WTC11 (cell line): ENCODE results near the gene PDZD2. TPM values are rescaled to one million over a fixed set of nuclear protein-coding genes. Genes with fewer than 3 reads are reported as not detected.

Experiments used
- ATAC-seq: fragments of 200-7000 bp; cut with Tn5 transposase; 2 replicates; pipeline ENCODE4 v1.10.0; 2021; ENCODE audit warnings: mild to moderate bottlenecking, moderate library complexity
- CTCF ChIA-PET: fragments of 300-600 bp; sonication (Branson Sonifier 250); formaldehyde crosslinking; loops from one replicate; lab custom pipeline; 2021; ENCODE audit warnings: antibody characterized with exemption; lab: Charles Lee
- POLR2A ChIA-PET: fragments of 350-600 bp; sonication (Branson Sonifier 250); formaldehyde crosslinking; loops from one replicate; lab custom pipeline; 2021; ENCODE audit warnings: antibody characterized with exemption; lab: Charles Lee
- DNase-seq: peaks from one replicate; pipeline ENCODE4 v3.0.0; 2021; ENCODE audit warnings: low spot score
- H3K27ac Mint-ChIP-seq: 2 replicates; pipeline ENCODE4 v1.8.0; 2021; ENCODE audit warnings: mixed read lengths
- H3K27me3 Mint-ChIP-seq: 2 replicates; pipeline ENCODE4 v1.8.0; 2021; ENCODE audit warnings: low read depth, mild to moderate bottlenecking, moderate library complexity, mixed read lengths
- H3K36me3 Mint-ChIP-seq: 2 replicates; pipeline ENCODE4 v1.8.0; 2021; ENCODE audit warnings: mixed read lengths
- H3K4me1 Mint-ChIP-seq: 2 replicates; pipeline ENCODE4 v1.8.0; 2022; ENCODE audit warnings: mixed read lengths
- H3K4me3 Mint-ChIP-seq: 2 replicates; pipeline ENCODE4 v1.8.0; 2021; ENCODE audit warnings: mild to moderate bottlenecking, moderate library complexity, mixed read lengths
- H3K9me3 Mint-ChIP-seq: 2 replicates; pipeline ENCODE4 v1.8.0; 2021; ENCODE audit warnings: mixed read lengths
- E2F4 ChIP-seq: sonication (generic); formaldehyde crosslinking; IDR thresholded peaks from 2 replicates; pipeline ENCODE4 v1.8.1; 2022; ENCODE audit warnings: low read depth, mild to moderate bottlenecking, moderate library complexity, missing genetic modification reagents, borderline replicate concordance
- E2F5 ChIP-seq: sonication (generic); formaldehyde crosslinking; IDR thresholded peaks from 2 replicates; pipeline ENCODE4 v1.8.1; 2022; ENCODE audit warnings: mild to moderate bottlenecking, moderate library complexity, missing genetic modification reagents
- FOXJ3 ChIP-seq: sonication (generic); formaldehyde crosslinking; IDR thresholded peaks from 2 replicates; pipeline ENCODE4 v1.9.0; 2021; ENCODE audit warnings: missing genetic modification reagents, mild to moderate bottlenecking, borderline replicate concordance
- FOXK1 ChIP-seq: sonication (generic); formaldehyde crosslinking; IDR thresholded peaks from 2 replicates; pipeline ENCODE4 v1.8.0; 2022; ENCODE audit warnings: mild to moderate bottlenecking, moderate library complexity, missing genetic modification reagents
- GABPB1 ChIP-seq: sonication (generic); formaldehyde crosslinking; IDR thresholded peaks from 2 replicates; pipeline ENCODE4 v1.8.1; 2023; ENCODE audit warnings: mild to moderate bottlenecking, missing genetic modification reagents
- HMGA2 ChIP-seq: fragments of 250-450 bp; sonication (Bioruptor Pico); IDR thresholded peaks from 2 replicates; pipeline ENCODE4 v1.4.0; 2021; ENCODE audit warnings: mild to moderate bottlenecking, moderate library complexity
- IRF2 ChIP-seq: sonication (generic); formaldehyde crosslinking; IDR thresholded peaks from 2 replicates; pipeline ENCODE4 v1.8.0; 2022; ENCODE audit warnings: low read depth, missing genetic modification reagents, borderline replicate concordance
- JAZF1 ChIP-seq: fragments of 250-450 bp; sonication (Bioruptor Pico); IDR thresholded peaks from 2 replicates; pipeline ENCODE4 v1.9.0; 2021; ENCODE audit warnings: moderate library complexity, mild to moderate bottlenecking, inconsistent platforms
- MXD4 ChIP-seq: fragments of 250-450 bp; sonication (Bioruptor Pico); IDR thresholded peaks from 2 replicates; pipeline ENCODE4 v1.8.0; 2021; ENCODE audit warnings: mild to moderate bottlenecking, moderate library complexity, borderline replicate concordance
- NFATC4 ChIP-seq: fragments of 250-450 bp; sonication (Bioruptor Pico); IDR thresholded peaks from 2 replicates; pipeline ENCODE4 v1.9.0; 2021; ENCODE audit warnings: mild to moderate bottlenecking
- PREB ChIP-seq: sonication (generic); formaldehyde crosslinking; IDR thresholded peaks from 2 replicates; pipeline ENCODE4 v1.8.1; 2022; ENCODE audit warnings: mild to moderate bottlenecking, missing genetic modification reagents, moderate library complexity, borderline replicate concordance
- SMAD3 ChIP-seq: sonication (generic); formaldehyde crosslinking; IDR thresholded peaks from 2 replicates; pipeline ENCODE4 v1.8.0; 2022; ENCODE audit warnings: missing genetic modification reagents, mild to moderate bottlenecking, borderline replicate concordance
- SMAD4 ChIP-seq: sonication (generic); formaldehyde crosslinking; IDR thresholded peaks from 2 replicates; pipeline ENCODE4 v1.8.0; 2022; ENCODE audit warnings: mild to moderate bottlenecking, missing genetic modification reagents
- SP1 ChIP-seq: sonication (generic); formaldehyde crosslinking; conservative IDR thresholded peaks from 2 replicates; pipeline ENCODE4 v1.8.1; 2022; ENCODE audit warnings: missing genetic modification reagents
- STAT6 ChIP-seq: sonication (generic); formaldehyde crosslinking; conservative IDR thresholded peaks from 2 replicates; pipeline ENCODE4 v1.8.1; 2023; ENCODE audit warnings: mild to moderate bottlenecking, low read depth, missing genetic modification reagents, moderate library complexity
- ZNF121 ChIP-seq: sonication (generic); formaldehyde crosslinking; IDR thresholded peaks from 2 replicates; pipeline ENCODE4 v1.8.0; 2023; ENCODE audit warnings: missing genetic modification reagents
- ZNF232 ChIP-seq: sonication (generic); formaldehyde crosslinking; IDR thresholded peaks from 2 replicates; pipeline ENCODE4 v1.8.0; 2022; ENCODE audit warnings: mild to moderate bottlenecking, missing genetic modification reagents
- ZNF396 ChIP-seq: fragments of 250-450 bp; sonication (Bioruptor Pico); IDR thresholded peaks from 2 replicates; pipeline ENCODE4 v1.8.0; 2021; ENCODE audit warnings: mild to moderate bottlenecking, moderate library complexity, borderline replicate concordance
- ZNF416 ChIP-seq: fragments of 250-450 bp; sonication (Bioruptor Pico); IDR thresholded peaks from 2 replicates; pipeline ENCODE4 v1.9.0; 2021; ENCODE audit warnings: mild to moderate bottlenecking, inconsistent platforms
- ZNF423 ChIP-seq: fragments of 250-450 bp; sonication (Bioruptor Pico); IDR thresholded peaks from 2 replicates; pipeline ENCODE4 v2.1.2; 2022; ENCODE audit warnings: mild to moderate bottlenecking, moderate library complexity
- ZNF671 ChIP-seq: fragments of 250-450 bp; sonication (Bioruptor Pico); IDR thresholded peaks from 2 replicates; pipeline ENCODE4 v1.8.0; 2021; ENCODE audit warnings: mild to moderate bottlenecking
- total RNA-seq: library from RNA; stranded (reverse); gene quantifications from 3 replicates; pipeline ENCODE4 v1.2.3, GENCODE V29; 2021
- TF ChIP-seq, protein P1 (sequence below): sonication (generic); formaldehyde crosslinking; IDR thresholded peaks from 2 replicates; pipeline ENCODE4 v1.8.1; 2022; ENCODE audit warnings: low read depth, missing genetic modification reagents, borderline replicate concordance
- TF ChIP-seq, protein P2 (sequence below): sonication (generic); formaldehyde crosslinking; IDR thresholded peaks from 2 replicates; pipeline ENCODE4 v1.8.0; 2022; ENCODE audit warnings: mild to moderate bottlenecking, missing genetic modification reagents
- TF ChIP-seq, protein P3 (sequence below): sonication (generic); formaldehyde crosslinking; IDR thresholded peaks from 2 replicates; pipeline ENCODE4 v1.8.1; 2023; ENCODE audit warnings: mild to moderate bottlenecking, missing genetic modification reagents
- TF ChIP-seq, protein P4 (sequence below): fragments of 250-450 bp; sonication (Bioruptor Pico); IDR thresholded peaks from 2 replicates; pipeline ENCODE4 v1.9.0; 2021; ENCODE audit warnings: moderate library complexity, mild to moderate bottlenecking, inconsistent platforms, borderline replicate concordance

The PDZD2 gene
- total RNA-seq, 1 experiment from 2014 or later: 11.4 TPM

DNA sequence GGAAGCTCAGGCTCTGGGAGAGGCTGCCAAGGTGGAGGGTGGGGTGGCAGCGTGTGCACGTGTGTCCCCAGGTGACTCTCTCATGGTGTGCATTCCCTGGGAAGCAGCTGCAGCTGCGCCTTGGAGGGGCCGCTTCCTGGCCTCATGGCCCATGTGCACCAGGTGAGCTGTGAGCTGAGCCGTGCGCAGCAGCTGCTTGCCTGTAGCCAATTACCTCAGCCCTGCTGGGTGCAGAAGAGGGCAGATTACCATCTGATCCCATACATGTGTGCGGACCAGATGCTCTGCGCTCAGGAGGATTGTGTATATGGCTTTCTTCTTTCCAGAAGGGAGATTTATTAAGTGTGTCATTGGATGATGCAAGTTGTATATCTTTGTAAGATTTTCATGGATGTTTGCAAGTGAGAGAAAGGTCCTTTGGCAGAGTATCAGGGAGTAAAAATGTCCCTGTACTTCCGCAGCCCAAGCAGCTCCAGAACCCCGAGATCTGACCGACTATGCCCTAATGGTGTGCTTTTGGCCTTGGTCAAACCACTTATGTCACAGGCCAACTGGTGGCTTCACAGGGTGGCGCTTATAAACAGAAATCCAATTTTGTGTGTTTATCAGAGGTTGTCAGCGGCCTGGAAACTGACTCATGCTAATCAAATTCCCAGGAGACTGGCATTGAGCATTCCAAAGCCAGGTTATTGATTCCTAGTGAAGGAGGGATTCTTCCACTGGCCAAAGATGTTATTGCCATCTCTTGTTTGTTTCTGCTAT, 305.9 kb downstream of the PDZD2 start:
- Mint-ChIP-seq H3K36me3 (no peaks in the 10 kb centered on the region), H3K4me1 (peaks cover 5% of the 10 kb centered on the region), H3K9me3 (peaks cover 5% of the 10 kb centered on the region; the same call in 1 of the 2 replicates), H3K27ac (no peak overlapping the region), H3K27me3 (no peaks in the 10 kb centered on the region), H3K4me3 (no peak overlapping the region)
- no peak for DNase-seq
- no peak for TF ChIP-seq SMAD3 (CRISPR knock-in tag)
- TF ChIP-seq IRF2 (CRISPR knock-in tag): no peak
- TF ChIP-seq JAZF1 (CRISPR knock-in tag): no peak
- TF ChIP-seq ZNF396 (CRISPR knock-in tag): no peak
- TF ChIP-seq E2F4: no peak
- no peak for TF ChIP-seq HMGA2 (CRISPR knock-in tag)
- TF ChIP-seq ZNF671 (CRISPR knock-in tag): no peak
- no peak for TF ChIP-seq SMAD4
- TF ChIP-seq FOXJ3 (CRISPR knock-in tag): no peak
- no peak for TF ChIP-seq E2F5 (CRISPR knock-in tag)
- TF ChIP-seq GABPB1 (CRISPR knock-in tag): no peak
- no peak for TF ChIP-seq SP1 (CRISPR knock-in tag)
- TF ChIP-seq, protein P1, sequence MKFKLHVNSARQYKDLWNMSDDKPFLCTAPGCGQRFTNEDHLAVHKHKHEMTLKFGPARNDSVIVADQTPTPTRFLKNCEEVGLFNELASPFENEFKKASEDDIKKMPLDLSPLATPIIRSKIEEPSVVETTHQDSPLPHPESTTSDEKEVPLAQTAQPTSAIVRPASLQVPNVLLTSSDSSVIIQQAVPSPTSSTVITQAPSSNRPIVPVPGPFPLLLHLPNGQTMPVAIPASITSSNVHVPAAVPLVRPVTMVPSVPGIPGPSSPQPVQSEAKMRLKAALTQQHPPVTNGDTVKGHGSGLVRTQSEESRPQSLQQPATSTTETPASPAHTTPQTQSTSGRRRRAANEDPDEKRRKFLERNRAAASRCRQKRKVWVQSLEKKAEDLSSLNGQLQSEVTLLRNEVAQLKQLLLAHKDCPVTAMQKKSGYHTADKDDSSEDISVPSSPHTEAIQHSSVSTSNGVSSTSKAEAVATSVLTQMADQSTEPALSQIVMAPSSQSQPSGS (CRISPR knock-in tag): no peak
- no peak for TF ChIP-seq PREB (CRISPR knock-in tag)
- TF ChIP-seq ZNF416 (CRISPR knock-in tag): no peak
- TF ChIP-seq ZNF121 (CRISPR knock-in tag): no peak
- TF ChIP-seq NFATC4 (CRISPR knock-in tag): no peak
- no peak for TF ChIP-seq FOXK1 (CRISPR knock-in tag)
- no peak for TF ChIP-seq ZNF232
- TF ChIP-seq, protein P2, sequence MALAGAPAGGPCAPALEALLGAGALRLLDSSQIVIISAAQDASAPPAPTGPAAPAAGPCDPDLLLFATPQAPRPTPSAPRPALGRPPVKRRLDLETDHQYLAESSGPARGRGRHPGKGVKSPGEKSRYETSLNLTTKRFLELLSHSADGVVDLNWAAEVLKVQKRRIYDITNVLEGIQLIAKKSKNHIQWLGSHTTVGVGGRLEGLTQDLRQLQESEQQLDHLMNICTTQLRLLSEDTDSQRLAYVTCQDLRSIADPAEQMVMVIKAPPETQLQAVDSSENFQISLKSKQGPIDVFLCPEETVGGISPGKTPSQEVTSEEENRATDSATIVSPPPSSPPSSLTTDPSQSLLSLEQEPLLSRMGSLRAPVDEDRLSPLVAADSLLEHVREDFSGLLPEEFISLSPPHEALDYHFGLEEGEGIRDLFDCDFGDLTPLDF (CRISPR knock-in tag): no peak
- ATAC-seq: peak; percentile 60
- CTCF ChIA-PET: no interaction called here
- POLR2A ChIA-PET: no interaction called here

GRCh38 chr5:31948006-31948405, 309.1 kb downstream of the PDZD2 start:
- Mint-ChIP-seq H3K9me3 (peaks cover 11% of the 10 kb centered on the region), H3K4me1 (peaks cover 5% of the 10 kb centered on the region), H3K27me3 (no peaks in the 10 kb centered on the region), H3K27ac (0 out of 2 replicates have a peak overlapping the region, but pooled peaks have one; percentile 52), H3K4me3 (no peak overlapping the region), H3K36me3 (no peaks in the 10 kb centered on the region)
- CTCF ChIA-PET: interaction anchor here (1.2 kb wide), 1 partner anchor 129 kb away, joined by 5 read pairs; no protein-coding TSS in a partner anchor
- DNase-seq (no peak), ATAC-seq (no peak)
- POLR2A ChIA-PET: interaction anchor here (0.6 kb wide), 1 partner anchor 1786 kb away, joined by 3 read pairs; no protein-coding TSS in a partner anchor
- TF ChIP-seq MXD4 (no peak), ZNF423 (no peak), SMAD3 (CRISPR knock-in tag) (no peak), FOXK1 (CRISPR knock-in tag) (no peak), STAT6 (CRISPR knock-in tag) (no peak)
- TF ChIP-seq, protein P3, sequence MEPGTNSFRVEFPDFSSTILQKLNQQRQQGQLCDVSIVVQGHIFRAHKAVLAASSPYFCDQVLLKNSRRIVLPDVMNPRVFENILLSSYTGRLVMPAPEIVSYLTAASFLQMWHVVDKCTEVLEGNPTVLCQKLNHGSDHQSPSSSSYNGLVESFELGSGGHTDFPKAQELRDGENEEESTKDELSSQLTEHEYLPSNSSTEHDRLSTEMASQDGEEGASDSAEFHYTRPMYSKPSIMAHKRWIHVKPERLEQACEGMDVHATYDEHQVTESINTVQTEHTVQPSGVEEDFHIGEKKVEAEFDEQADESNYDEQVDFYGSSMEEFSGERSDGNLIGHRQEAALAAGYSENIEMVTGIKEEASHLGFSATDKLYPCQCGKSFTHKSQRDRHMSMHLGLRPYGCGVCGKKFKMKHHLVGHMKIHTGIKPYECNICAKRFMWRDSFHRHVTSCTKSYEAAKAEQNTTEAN (CRISPR knock-in tag): no peak
- TF ChIP-seq, protein P4, sequence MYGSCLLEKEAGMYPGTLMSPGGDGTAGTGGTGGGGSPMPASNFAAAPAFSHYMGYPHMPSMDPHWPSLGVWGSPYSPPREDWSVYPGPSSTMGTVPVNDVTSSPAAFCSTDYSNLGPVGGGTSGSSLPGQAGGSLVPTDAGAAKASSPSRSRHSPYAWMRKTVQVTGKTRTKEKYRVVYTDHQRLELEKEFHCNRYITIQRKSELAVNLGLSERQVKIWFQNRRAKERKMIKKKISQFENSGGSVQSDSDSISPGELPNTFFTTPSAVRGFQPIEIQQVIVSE (CRISPR knock-in tag): no peak
